Measurements from ENCODE around the gene CLP1.

CLP1 gene

GRCh38 chr11:57619331-57619730 is 38.2 kb upstream of the CLP1 start:
- TF ChIP-seq CTCF (IDR thresholded peaks at IDR 0.05; ENCODE audit: low read depth, low read length, missing control alignments), result peak; percentile 2
- in situ Hi-C loops (cut with HindIII; ENCODE audit: low sequenced_read_pairs), result no loop called here
- no peak for DNase-seq (ENCODE audit: low read depth)
- H3K4me3 ChIP-seq (ENCODE audit: low read depth, low read length), result no peak overlapping the region

GRCh38 chr11:57620467-57620866 is 37.1 kb upstream of the CLP1 start:
- no peak for TF ChIP-seq CTCF (IDR thresholded peaks at IDR 0.05; ENCODE audit: low read depth, low read length, missing control alignments)
- DNase-seq (ENCODE audit: low read depth), result no peak
- H3K4me3 ChIP-seq (ENCODE audit: low read depth, low read length), result no peak overlapping the region
- in situ Hi-C loops (cut with HindIII; ENCODE audit: low sequenced_read_pairs), result no loop called here

- in situ Hi-C loops (cut with HindIII; ENCODE audit: low sequenced_read_pairs), result no loop called here
- TF ChIP-seq CTCF (IDR thresholded peaks at IDR 0.05; ENCODE audit: low read depth, low read length, missing control alignments), result no peak
- no peak overlapping the region for H3K4me3 ChIP-seq (ENCODE audit: low read depth, low read length)
- no peak for DNase-seq (ENCODE audit: low read depth)
Measured at GRCh38 chr11:57622263-57622662, 35.3 kb upstream of the CLP1 start.

GRCh38 chr11:57624864-57625263 is 32.7 kb upstream of the CLP1 start:
- in situ Hi-C loops (cut with HindIII; ENCODE audit: low sequenced_read_pairs), result no loop called here

GRCh38 chr11:57626895-57627294 is 30.7 kb upstream of the CLP1 start:
- TF ChIP-seq CTCF (IDR thresholded peaks at IDR 0.05; ENCODE audit: low read depth, low read length, missing control alignments), result no peak
- in situ Hi-C loops (cut with HindIII; ENCODE audit: low sequenced_read_pairs), result no loop called here
- H3K4me3 ChIP-seq (ENCODE audit: low read depth, low read length), result no peak overlapping the region
- DNase-seq (ENCODE audit: low read depth), result no peak

More at GRCh38 chr11:57624864-57625263, 32.7 kb upstream of the CLP1 start:
- no peak for DNase-seq (ENCODE audit: low read depth)
- TF ChIP-seq CTCF (IDR thresholded peaks at IDR 0.05; ENCODE audit: low read depth, low read length, missing control alignments), result no peak
- no peak overlapping the region for H3K4me3 ChIP-seq (ENCODE audit: low read depth, low read length)

- DNase-seq (ENCODE audit: low read depth), result no peak
- in situ Hi-C loops (cut with HindIII; ENCODE audit: low sequenced_read_pairs), result no loop called here
- no peak overlapping the region for H3K4me3 ChIP-seq (ENCODE audit: low read depth, low read length)
- no peak for TF ChIP-seq CTCF (IDR thresholded peaks at IDR 0.05; ENCODE audit: low read depth, low read length, missing control alignments)
Measured at GRCh38 chr11:57630171-57630570, 27.4 kb upstream of the CLP1 start.

- H3K4me3 ChIP-seq (ENCODE audit: low read depth, low read length), result no peak overlapping the region
- DNase-seq (ENCODE audit: low read depth), result no peak
- in situ Hi-C loops (cut with HindIII; ENCODE audit: low sequenced_read_pairs), result no loop called here
- no peak for TF ChIP-seq CTCF (IDR thresholded peaks at IDR 0.05; ENCODE audit: low read depth, low read length, missing control alignments)
Measured at GRCh38 chr11:57632116-57632515, 25.4 kb upstream of the CLP1 start.
